Measurements from ENCODE around the gene MARCOL.

- no peak for TF ChIP-seq POLR2A (IDR thresholded peaks at IDR 0.05)
- no peak for TF ChIP-seq CTCF (IDR thresholded peaks at IDR 0.05 in 4 of 5, conservative IDR thresholded peaks at IDR 0.05 in 1 of 5)
These were observed 29.1 kb upstream of the MARCOL start for GRCh38 chr5:148209151-148209770.

Data from gastrocnemius medialis (tissue), 4 donors.